Measurements from ENCODE around the gene SMTNL1.

GRCh38 chr11:57596266-57596885, 59.0 kb downstream of the SMTNL1 start:
- TF ChIP-seq POLR2A (IDR thresholded peaks at IDR 0.05) (no peak), CTCF (IDR thresholded peaks at IDR 0.05 in 8 of 11, conservative IDR thresholded peaks at IDR 0.05 in 3 of 11) (no peak)
